Measurements from ENCODE around the gene CCDC85C.

CCDC85C gene

DNA sequence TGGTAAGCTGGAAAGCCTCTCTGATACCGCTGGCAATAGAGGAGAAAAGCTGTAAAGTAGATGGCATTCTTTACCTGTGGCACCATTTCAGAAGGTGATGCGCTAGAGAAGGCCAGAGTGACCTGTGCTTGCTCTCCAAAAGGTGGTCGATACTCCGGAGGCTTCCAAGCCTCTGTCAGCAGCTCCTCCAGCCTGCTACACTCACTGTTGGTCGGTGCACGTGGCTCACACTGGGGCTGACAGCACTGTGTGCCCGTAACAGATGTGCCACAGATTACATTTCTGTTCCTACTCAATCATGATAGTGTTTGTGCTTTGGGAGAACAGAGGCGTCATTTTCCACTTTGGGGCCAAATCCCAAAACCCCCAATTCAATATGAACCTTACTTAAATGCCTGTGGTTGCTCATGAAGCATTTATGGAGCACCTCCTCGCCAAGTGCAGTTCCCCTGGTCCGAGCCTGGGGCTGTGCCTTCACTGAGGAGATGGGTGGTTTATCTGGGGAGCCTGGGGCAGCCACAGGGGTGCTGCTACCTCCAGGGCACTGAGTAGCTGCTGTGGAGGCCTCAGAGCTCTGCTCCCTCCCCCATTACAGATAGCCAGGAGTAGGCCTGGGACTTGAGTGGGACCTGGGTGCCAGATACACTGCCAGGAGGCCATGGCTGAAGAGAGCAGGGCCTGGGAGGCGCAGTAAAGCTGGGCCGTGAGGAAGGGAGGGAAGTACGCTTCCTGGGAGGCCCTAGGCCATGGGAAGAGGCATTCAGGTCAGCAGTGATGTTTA is 96.0 kb downstream of the CCDC85C start:
- no peak for DNase-seq

DNA sequence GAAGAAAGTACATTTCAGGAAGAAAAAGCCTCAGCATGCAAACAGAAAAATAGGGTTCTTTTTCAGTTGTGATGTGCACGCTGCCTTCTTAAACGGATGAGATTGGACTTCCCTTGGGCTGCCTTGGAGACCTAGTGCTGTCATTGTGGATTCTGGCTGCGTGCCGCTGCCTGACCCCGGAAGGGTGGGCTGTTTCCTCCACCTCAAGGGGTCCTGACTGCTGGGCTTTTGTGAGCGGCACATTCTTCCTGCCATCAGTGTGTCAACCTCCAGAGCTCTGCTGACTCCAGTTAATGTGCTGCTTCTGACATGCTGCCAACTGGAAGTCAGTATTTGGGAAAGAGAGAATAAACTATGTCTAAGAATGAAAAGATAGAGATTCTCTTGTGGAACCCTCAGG is 97.7 kb downstream of the CCDC85C start:
- no peak for DNase-seq

DNA sequence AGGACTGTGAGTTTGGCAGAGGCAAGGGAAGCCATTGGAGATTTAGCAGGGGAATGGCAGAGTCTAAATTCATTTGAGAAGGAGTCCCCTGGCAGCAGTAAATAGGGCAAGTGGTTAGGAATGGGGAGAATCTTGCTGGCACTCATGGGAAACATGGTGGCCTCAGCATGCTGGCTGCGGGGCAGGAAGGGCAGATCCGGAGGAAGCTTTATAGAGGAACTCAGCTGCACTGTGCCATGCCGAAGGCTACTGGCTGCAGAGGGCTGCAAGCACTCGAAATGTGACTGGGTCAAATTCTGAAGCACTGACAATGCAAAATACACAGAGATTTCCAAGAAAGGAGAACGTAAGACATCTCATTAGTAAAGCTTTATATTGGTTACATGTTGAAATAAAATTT is 98.9 kb downstream of the CCDC85C start:
- no peak for DNase-seq

DNA sequence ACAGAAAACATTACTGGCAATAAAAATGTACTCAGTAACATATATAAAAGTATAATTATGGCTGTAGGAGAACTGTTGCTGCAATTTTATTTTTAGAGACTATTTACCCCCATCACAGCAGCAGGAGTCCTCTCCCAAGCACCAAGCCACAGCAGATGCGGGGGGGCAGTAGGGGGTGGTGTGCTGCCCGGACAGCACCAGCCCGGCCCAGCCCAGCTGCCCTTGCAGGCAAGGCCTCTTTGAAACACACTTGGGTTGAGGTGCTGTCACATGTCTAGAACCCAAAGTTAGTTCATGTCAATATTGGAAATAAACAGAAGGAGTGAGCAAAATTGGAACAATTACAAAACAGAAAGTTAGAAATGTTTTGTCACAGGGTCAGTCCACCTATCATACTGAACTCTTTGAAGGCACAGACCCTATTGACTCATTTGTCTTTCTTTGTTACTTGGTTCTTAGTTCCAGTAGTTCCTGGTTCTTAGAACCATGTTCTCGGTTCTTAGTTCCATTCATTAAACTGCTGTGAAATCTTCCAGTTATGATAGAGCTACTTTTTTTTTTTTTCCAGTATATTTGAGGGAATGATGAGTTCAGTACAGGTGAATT is 100.1 kb downstream of the CCDC85C start:
- no peak for DNase-seq

DNA sequence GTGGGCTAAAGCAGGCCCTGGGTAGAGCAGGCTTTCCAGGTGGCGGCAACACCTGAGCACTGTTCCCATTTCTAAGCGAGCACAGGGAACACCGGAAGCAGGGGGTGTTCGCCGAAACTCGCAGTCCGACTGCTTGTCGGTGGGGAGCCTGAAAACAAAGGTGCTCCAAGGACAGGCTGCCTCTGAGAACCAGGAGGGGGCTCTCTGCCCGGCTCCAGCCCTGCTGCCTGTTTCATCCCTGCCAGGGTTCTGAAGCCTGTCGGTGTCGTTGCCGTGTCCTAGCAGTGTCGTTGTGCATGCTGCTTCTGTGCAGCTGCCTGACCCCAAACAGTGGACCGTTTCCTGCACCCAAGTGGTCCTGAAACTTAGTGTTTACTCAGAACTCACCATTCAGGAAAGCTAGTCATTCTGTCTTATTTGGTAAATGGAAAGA is 101.0 kb downstream of the CCDC85C start:
- DNase-seq, result no peak

DNA sequence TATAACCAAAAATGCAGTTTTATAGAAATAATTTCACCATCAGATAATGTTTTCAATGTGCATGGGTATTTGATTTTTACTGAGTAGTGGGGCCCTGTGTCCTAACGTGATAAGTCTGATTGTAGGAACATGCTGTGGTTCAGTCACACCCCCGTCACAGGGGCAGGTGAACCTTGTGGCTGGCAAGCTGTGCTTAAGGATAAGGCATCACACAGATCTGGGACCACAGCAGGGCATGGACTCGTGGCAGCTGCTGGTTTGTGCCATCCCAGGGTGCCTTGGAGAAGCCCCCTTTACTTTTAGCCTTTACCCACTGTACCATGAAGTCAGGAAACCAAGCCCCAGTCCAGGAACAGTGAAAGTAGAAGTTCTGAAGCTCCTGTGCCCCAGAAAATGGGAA is 106.1 kb downstream of the CCDC85C start:
- no peak for DNase-seq

DNA sequence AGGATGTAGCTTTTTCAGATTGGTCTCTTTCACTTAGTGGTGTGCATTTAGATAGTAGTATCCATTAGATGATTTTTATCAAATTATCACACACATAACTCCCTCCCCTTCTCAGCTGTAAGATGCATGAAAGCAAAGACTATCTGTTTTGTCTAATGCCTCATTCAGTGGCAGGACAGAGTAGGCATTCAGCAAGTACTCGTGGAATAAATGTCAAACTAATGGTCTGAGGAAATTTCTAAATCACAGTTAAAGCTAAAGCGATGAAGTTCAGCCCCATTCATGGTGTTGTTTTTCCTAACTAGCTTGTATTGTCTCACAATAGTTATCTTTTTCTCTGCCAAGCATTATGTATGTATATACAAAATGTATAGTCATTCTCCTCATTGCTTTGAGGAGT is 106.7 kb downstream of the CCDC85C start:
- DNase-seq, result no peak

DNA sequence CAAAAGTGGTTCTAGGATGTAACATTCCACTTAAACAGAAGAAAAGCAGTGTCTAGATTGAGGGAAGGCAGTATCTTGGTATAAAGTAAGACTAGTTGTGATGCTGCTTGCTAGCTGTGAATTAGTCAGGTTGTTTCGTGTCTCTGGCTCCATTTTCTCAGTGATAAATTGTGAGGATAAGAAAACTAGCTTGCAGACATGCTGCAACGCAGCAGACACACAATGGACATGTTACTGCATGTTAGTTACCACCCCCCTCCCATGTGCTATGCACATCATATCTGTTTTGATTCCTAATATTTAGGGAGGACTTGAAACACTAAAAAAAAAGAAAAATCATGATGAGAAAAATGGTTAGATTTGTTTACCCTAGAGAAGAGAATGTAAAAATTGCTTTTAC is 119.9 kb downstream of the CCDC85C start:
- no peak for DNase-seq

DNA sequence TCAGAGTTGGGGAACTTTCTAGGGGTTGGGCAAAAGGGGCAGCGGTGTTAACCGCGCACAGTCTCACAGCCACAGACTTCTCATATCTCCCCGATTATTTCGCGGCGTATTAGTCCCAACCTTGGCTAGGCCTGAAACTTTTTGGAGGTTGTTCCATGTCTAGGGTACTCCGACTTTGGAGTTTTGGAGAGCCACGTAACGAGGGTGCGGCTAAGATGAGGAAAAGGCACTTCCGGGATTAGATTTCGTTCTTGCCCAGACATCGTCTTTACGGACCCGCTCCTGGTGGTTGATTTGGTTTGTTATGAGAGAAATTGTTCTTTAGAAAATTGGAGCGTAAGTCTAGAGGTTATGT is 122.3 kb downstream of the CCDC85C start:
- DNase-seq, result peak; percentile 37

DNA sequence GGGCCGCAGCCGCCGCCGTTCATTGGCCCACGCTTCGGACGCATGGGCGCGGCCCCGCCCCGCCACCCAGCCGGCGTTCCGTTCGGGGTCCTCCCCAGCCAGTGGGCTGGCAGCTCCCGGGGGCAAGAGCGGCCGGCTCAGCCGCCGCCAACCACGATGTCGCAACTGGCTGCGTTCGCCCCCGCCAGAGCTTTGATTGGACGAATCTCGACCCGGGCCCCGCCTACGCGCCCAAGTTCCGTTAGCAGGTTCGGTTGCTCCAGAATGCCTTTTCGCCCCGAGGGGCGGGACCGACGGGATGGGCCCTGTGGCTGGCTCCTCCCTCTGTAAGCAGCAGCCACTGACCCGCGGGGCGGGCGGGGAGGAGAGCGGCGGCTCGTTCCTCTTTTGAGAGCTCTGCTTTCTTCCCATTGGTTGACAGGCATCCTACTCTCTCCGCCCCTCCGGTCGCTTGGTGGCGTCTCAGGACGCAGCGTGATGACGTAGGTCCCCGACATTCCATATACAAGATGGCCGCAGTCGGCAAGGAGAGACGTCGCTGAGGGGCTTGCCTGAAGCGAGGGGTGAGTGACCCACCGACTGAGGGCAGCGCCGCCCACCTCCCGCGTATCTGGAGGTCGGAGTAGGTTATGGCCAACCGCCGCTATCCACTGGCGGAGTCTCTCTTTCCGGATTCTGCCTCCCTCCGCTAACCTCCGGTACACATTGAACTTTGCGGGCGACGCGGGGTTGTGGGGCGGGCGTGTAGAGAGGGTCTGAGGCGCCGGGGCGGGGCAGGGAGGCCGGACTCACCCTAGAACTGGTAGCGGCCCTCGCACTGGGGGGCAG is 122.9 kb downstream of the CCDC85C start, which contains the start of gene CCNK:
TSS of gene CCNK (plus strand) at position 493 of the 828 bp plus-strand sequence. CDS start 11,269 bp downstream, outside the sequence.
- peak; percentile 100 for DNase-seq

DNA sequence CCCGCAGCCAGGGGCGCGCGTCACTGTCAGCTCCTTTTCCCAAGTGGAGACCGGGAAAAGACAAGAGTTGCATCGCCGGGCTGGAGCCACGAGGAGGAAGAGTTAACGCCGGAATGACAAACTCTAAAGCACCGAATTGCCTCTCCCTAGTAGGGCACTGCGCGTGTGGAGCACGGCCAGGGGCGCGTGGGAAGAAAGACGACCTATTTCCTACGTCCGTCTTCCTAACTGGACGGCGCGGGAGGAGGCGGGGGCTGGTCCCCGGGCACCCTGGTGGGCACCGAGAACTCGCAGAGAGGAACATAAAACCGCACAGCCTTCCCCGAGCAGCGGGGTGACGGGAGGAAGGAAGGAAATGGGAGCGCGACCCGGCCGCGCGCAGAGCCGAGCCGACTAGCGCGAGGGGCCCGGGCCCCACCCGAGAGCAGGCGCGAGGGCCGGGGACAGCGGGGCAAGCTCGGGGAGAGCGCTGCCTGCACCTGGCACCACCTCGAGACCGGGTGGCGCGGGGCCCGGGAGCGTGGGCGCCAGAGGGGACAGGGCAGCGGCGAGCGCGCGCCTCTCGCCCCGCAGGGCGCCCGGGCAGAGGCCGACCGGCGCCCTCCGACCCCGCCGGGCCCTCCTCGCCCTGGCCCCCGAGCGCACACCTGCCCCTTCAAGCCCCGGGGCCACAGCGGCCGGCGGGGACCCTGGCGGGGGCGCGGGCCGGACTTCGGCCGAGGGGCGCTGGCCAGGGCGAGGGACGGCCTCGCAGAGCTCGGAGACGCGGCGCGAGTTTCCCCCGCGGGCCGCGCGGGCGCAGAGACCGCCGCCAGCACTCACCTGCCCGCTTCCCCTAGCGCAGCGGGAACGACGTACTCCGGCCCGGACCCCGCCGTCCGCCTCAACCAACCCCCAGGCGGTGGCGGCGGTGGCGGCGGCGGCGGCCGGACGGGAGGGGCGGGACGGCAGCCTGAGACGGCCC is 123.8 kb downstream of the CCDC85C start, which contains the start of gene SETD3:
TSS of gene SETD3 (minus strand) at position 954 of the 964 bp plus-strand sequence. CDS start 15,054 bp downstream, outside the sequence.
- DNase-seq, result peak; percentile 42

DNA sequence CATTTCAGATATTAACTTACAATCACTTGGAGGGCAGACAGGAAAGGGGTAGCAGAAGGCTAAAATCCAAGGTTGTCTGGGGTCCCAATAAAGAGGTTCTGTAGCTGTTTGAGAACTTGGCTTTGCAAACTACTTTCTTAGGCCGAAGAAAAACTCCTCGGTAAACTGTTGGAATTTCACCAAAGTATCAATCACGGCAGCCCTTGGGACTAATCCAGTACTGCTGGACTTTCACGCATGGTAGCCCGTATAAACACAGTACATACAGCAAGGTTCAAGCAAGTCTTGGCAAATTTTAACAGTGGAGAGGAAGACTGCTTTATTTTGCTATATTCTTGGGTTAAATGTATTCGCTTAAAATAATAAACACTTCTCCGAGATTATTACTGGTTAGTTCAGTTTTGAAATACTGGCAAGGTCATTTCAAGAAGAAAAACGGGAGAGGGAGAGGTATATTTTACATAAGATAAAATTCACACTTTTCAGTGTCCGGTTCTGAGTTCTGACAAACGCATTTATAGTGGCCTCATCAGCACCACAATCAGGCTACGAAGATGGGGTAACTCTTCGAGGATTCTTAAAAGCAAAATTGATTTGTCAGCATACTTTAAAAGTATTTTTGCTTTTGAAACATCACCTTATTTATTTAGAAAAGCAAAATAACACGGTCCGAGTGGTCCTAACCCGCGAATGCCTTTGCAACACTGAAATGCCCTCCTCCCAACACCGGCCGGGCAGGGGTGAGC is 124.7 kb downstream of the CCDC85C start:
- DNase-seq, result peak; percentile 7

DNA sequence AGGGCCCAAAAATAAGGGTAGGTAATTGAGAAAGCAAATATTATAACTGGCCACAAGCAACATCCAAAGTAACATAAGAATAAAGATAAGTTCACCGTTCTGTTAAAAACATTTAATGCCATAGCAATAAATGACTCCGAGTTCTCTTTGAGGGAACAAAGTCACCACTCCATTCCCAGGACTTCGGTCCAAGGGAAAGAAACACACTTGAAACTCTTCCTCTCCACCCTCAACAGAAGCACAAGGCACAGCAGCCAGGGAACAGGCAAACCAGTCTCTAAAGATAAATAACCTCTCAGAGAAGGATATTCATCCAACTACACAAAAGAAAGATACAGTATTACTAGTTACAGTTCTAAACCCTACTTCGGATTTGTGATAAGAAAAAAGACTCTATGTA is 125.9 kb downstream of the CCDC85C start:
- no peak for DNase-seq

DNA sequence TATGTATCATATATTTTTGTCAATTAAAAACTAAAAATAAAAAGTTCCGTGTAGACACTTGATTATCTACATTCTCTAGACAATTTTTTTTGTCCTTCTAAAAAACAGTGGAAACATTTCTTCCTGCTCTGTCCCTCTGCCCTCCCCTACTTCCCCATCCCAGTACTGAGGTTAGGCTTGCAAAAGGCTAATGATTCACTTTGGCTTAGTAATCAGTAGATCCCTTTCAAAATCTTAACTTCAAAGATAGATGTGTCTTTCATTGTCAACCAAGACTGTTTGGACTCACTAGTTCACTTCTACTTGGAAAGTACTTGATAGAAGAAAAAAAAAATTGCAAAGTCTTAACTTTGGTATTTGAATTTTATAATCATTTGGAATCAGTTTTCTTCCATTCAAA is 127.1 kb downstream of the CCDC85C start:
- peak; percentile 15 for DNase-seq

DNA sequence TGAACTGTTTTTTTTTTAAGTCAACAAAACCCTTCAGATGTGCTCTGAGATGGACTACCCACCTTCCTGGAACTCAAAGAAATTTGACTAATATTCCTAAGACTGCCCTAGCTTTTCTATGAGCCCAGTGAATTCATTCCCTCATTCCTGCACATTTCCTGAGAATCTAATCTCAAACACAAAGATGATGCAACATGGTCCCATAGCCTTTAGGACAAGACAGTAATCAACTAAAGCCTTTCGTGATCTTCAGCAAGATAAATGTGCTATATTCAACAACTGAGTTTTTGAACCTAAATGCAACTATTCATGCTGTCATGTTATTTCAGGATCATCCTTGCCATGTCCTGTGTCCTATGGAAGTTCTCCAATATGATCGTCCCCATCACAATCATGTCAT is 128.3 kb downstream of the CCDC85C start:
- peak; percentile 13 for DNase-seq

DNA sequence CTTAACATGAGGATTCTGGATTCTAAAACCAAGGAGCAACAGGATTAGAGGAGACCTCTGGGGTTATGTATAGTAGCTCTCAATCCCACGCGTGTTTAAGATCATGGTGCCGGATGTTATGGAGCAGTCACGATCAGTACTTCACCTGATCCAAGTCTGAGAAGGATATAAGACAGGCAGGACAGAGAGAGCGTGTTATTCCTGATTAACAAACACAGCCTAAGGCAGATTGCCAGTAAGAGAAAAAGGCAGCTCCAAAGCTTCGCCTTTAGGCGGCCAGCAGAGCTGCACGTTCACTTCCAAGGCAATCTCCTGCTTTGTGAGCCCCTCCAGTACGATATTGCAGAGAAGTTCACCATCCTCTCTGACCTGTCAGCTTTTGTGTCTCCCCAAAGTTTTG is 128.8 kb downstream of the CCDC85C start:
- peak; percentile 8 for DNase-seq

DNA sequence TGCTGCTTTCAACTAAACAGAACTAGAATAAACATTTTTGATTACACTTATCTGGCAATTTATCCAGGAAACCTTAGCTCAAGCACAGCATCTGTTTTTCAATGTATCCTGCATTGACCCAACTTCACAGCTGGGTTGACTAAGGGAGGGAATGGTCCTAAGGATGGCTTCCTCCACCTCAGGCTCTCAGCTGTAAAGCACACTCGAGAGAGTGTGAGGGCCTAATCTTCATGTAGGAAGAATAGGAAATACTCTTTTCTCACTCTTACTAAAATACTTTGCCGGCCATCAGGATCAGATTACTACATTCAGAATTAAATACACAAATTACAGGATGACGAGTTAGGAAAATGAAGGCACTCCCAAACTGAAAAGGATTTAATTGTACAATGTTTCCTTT is 130.5 kb downstream of the CCDC85C start:
- no peak for DNase-seq

DNA sequence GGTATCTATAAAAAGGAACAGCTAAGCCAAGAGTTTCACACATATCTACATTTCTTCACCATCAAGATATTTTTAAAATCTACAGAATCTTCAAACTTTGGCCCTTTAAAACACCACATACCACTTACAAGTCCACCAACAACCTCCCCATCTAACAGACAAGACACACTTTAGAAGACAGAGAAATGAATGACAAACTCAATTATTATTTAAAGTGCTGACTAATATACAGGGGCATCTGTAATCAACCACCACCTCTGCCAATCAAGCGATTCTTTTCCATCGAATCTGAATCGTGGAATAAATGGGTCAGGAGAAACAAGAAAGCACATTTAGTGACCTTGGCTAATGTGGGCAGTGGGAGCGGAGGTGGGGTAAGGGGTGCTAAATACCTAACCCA is 131.1 kb downstream of the CCDC85C start:
- DNase-seq, result no peak

DNA sequence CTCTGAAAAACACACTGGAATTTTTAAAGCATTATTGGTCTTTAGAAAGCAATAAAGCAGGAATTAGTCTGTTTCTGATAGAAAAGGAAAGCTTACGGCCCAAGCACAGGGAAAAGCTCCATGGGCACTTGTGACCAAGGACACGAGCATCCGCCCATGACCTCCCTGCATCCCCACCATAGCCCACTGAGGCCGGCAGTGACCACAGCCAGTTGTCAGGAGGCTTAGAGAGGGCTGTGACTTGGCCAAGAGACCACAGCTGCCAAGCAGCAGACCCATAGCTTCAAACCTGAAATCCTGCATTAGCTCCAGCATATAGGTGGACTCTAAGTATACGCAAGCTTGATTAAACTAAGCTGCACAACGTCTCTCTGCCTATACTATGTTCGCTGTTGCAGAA is 132.3 kb downstream of the CCDC85C start:
- no peak for DNase-seq

DNA sequence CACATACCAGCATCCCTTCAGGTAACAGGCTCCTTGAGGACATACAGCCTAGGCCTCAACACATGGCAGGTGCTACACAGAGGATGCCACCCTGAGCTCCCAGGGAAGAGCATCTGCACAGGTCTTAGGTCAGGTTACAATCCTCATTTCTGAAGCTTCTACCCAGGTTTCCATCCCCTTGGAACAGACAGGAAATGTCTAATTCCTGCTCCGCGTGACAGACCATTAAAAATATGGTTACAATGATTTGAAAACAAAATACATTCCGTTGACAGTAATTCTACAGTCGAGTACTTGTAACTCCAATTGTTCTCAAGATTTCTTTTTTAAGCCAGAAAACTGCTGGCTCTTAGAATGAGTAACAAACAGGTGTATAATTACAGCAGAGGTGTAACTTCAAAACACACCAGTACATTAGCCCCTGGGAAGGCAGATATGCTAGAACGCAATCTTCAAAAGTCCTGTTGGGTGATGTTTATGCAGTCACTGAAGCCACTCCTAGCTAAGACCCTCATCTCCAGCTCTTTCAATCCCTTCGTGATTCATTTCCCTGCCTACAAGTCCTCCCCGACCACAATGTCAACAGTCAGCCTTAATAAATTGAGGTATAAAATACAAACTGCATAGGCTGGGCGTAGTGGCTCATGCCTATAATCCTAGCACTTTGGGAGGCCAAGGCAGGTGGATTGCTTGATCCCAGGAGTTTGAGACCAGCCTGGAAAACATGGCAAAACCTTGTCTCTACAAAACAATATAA is 135.0 kb downstream of the CCDC85C start:
- peak; percentile 8 for DNase-seq

DNA sequence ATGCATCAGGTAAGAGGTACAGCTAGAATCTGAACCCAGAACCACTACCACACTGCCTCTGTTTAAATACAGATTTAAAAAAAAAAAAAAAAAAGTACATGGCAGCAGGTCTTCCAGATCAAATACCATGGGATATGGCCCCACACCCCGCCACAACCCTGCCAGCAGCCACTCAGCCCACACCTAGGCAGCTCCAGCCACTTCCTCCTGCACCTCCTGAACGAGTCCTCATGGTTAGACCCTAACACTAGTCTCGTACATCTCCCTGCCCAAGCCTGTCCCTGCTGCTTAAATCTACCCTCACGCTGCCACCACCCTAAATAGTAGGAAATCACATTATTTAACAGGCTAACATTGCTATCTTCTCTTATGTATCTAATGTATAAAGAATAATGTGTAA is 135.9 kb downstream of the CCDC85C start:
- no peak for DNase-seq
